ENCODE measurements around the gene HOXB4.

DNA sequence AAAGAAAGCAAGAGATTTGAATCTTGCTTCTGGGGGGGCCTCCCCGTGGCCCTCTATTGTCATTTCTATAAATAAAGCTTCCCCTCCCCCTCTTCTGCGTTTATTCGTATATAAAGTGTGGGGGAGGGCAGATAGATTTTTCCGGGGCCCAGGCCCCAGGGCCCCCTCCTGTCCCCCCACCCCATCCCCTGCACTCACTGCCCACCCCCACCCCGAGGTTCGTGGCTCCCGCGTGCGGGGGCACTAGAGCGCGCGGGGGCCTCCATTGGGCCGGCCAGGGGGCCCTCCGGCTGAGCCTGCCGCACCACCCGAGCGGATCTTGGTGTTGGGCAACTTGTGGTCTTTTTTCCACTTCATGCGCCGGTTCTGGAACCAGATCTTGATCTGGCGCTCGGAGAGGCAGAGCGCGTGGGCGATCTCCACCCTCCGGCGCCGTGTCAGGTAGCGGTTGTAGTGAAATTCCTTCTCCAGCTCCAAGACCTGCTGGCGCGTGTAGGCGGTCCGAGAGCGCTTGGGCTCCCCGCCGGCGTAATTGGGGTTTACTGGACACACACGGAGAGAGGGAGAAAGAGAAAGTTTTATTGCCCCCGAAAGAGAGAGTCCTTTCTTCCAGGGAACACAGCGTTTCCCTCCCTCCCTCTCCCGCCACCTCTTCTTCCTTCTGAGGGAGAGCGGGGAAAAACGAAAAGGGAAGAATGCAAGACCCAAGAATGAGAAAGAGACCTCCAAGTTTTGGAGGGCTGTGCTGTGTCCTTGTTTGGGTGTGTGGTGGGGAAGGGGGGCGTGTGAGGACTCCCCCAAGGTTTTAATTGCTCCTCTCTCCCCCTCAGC lies 1.5 kb downstream of the HOXB4 start:
- TF ChIP-seq, protein P1, sequence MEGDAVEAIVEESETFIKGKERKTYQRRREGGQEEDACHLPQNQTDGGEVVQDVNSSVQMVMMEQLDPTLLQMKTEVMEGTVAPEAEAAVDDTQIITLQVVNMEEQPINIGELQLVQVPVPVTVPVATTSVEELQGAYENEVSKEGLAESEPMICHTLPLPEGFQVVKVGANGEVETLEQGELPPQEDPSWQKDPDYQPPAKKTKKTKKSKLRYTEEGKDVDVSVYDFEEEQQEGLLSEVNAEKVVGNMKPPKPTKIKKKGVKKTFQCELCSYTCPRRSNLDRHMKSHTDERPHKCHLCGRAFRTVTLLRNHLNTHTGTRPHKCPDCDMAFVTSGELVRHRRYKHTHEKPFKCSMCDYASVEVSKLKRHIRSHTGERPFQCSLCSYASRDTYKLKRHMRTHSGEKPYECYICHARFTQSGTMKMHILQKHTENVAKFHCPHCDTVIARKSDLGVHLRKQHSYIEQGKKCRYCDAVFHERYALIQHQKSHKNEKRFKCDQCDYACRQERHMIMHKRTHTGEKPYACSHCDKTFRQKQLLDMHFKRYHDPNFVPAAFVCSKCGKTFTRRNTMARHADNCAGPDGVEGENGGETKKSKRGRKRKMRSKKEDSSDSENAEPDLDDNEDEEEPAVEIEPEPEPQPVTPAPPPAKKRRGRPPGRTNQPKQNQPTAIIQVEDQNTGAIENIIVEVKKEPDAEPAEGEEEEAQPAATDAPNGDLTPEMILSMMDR (IDR thresholded peaks at IDR 0.05): no peak
- TF ChIP-seq POLR2A (IDR thresholded peaks at IDR 0.05) (no peak), EP300 (IDR thresholded peaks at IDR 0.05) (no peak)
